Hepatocyte (in vitro differentiated cells): ENCODE measurements around the gene ADORA1.

Experiments used
- EZH2 ChIP-seq: fragments of 200-600 bp; sonication (generic); IDR thresholded peaks from 2 replicates; pipeline ENCODE4 v1.6.1; 2016; ENCODE audit warnings: antibody characterized with exemption, mild to moderate bottlenecking, borderline replicate concordance
- EZH2phosphoT487 ChIP-seq: fragments of 200-600 bp; sonication (generic); IDR thresholded peaks from one replicate; pipeline ENCODE4 v1.6.1; 2018; ENCODE audit warnings: antibody characterized with exemption, mild to moderate bottlenecking, low read depth, moderate library complexity; ENCODE audit not compliant: unreplicated experiment, severe bottlenecking
- TF ChIP-seq, protein P1 (sequence below): fragments of 200-600 bp; sonication (generic); IDR thresholded peaks from 2 replicates; pipeline ENCODE4 v1.5.1; 2016; ENCODE audit warnings: antibody characterized with exemption, mild to moderate bottlenecking; ENCODE audit not compliant: poor library complexity

DNA sequence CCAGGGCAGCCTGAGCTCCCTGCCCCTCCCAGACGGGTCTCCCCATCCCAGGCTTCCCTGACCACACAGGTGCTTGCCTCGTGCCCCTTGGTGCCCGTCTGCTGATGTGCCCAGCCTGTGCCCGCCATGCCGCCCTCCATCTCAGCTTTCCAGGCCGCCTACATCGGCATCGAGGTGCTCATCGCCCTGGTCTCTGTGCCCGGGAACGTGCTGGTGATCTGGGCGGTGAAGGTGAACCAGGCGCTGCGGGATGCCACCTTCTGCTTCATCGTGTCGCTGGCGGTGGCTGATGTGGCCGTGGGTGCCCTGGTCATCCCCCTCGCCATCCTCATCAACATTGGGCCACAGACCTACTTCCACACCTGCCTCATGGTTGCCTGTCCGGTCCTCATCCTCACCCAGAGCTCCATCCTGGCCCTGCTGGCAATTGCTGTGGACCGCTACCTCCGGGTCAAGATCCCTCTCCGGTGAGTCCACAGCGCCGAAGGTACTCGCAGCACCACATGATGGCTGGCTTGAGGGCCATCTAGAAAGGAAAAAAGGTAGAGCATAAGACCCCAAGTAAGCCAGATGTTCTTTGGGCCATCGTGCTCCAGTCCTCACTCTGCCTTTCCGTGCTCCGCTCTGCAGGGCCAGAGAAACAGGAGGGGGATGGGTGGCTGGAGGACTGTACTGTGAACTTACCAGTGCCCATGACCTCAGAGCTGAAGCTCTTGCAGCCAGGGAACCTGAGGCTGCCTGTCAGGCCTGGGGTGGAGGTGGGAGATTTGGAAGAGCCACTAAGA, 1.4 kb downstream of the ADORA1 start:
- TF ChIP-seq, protein P1, sequence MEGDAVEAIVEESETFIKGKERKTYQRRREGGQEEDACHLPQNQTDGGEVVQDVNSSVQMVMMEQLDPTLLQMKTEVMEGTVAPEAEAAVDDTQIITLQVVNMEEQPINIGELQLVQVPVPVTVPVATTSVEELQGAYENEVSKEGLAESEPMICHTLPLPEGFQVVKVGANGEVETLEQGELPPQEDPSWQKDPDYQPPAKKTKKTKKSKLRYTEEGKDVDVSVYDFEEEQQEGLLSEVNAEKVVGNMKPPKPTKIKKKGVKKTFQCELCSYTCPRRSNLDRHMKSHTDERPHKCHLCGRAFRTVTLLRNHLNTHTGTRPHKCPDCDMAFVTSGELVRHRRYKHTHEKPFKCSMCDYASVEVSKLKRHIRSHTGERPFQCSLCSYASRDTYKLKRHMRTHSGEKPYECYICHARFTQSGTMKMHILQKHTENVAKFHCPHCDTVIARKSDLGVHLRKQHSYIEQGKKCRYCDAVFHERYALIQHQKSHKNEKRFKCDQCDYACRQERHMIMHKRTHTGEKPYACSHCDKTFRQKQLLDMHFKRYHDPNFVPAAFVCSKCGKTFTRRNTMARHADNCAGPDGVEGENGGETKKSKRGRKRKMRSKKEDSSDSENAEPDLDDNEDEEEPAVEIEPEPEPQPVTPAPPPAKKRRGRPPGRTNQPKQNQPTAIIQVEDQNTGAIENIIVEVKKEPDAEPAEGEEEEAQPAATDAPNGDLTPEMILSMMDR: no peak
- TF ChIP-seq EZH2phosphoT487 (no peak), EZH2 (no peak)
